ENCODE measurements around the gene MAML2. TPM values are rescaled to one million over a fixed set of nuclear protein-coding genes. Genes with fewer than 3 reads are reported as not detected.

Gene MAML2
- total and polyA plus RNA-seq, 2 of the 8 experiments (the other 6 are each of a cell fraction or from before 2014, with no cell fraction given) = 3.8 to 6.6 TPM

DNA sequence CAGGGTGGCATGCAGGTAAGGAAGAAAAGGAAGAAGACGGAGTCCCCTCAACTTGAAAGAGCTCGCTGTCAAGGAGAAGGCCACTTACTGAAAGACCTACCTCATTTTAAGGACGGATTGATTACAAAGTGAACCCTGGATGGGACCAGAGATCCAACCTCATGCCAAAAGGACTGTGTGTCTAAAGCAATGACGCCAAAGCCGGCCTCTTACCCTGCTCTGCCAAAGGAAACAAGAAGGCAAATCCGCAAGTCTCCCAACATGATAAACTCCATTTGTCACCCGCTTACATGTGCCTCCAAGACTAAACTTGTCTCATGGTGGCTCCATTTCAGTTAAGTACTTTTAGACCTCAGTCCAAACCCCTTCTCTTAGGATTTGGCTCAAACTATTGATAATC lies 270.4 kb downstream of the MAML2 start:
- H3K4me3 ChIP-seq (ENCODE audit: extremely low read depth in 1 of 4, insufficient read depth in 2 of 4, low read depth in 3 of 4, low read length in 4 of 4) = no peak overlapping the region
- H3K23me2 ChIP-seq (ENCODE audit: low read depth, low read length) = no peaks in the 10 kb centered on the region
- no peak for DNase-seq (ENCODE audit: low read depth in 1 of 2, low spot score in 2 of 2)
- no peak overlapping the region for H2BK12ac ChIP-seq (ENCODE audit: low read depth, low read length)
- no peaks in the 10 kb centered on the region for H3K9me3 ChIP-seq (ENCODE audit: insufficient read depth in 2 of 2, low read depth in 1 of 2, low read length in 1 of 2)
- H3K27me3 ChIP-seq (replicated peaks in 1 of 4; ENCODE audit: control insufficient read depth in 3 of 4, extremely low read depth in 1 of 4, insufficient read depth in 3 of 4, low read length in 3 of 4) = no peaks in the 10 kb centered on the region
- ChIA-PET POLR2A (ENCODE audit: partially characterized antibody) (no interaction called here), CTCF (ENCODE audit: partially characterized antibody) (interaction anchor here (0.7 to 2.7 kb wide), 4 partner anchors 12 to 270 kb away, joined by 3 to 22 read pairs (median 4); no protein-coding TSS in a partner anchor)
- no peak overlapping the region for H3K27ac ChIP-seq (ENCODE audit: low read depth, low read length)
- no peak overlapping the region for H3K14ac ChIP-seq (ENCODE audit: insufficient read length)
- no peak overlapping the region for H2BK20ac ChIP-seq (ENCODE audit: low read length)
- H3K56ac ChIP-seq (replicated peaks; ENCODE audit: insufficient read length, low read depth, low read length) = no peak overlapping the region
- no peak overlapping the region for H3K18ac ChIP-seq (ENCODE audit: extremely low read depth, low read length)
- no peaks in the 10 kb centered on the region for H3K79me1 ChIP-seq (ENCODE audit: low read depth, low read length)
- no peak for FAIRE-seq
- H4K5ac ChIP-seq (ENCODE audit: insufficient read length, low read depth, low read length) = no peak overlapping the region
- no peak overlapping the region for H3K4ac ChIP-seq (replicated peaks; ENCODE audit: insufficient read length, low read depth, low read length)
- no peak overlapping the region for H4K91ac ChIP-seq (replicated peaks; ENCODE audit: insufficient read length, low read length)
- H2BK15ac ChIP-seq (ENCODE audit: low read length) = no peak overlapping the region
- no peaks in the 10 kb centered on the region; a peak in 1 of 8 replicates for H3K36me3 ChIP-seq (ENCODE audit: control insufficient read depth in 2 of 4, insufficient read depth in 4 of 4, low read length in 3 of 4)
- H4K20me1 ChIP-seq (replicated peaks in 1 of 2; ENCODE audit: control insufficient read depth in 1 of 2, insufficient read depth in 2 of 2, low read length in 2 of 2) = no peaks in the 10 kb centered on the region
- H2BK120ac ChIP-seq (replicated peaks; ENCODE audit: low read depth, low read length) = no peak overlapping the region
- no peak overlapping the region for H2AK5ac ChIP-seq (ENCODE audit: low read depth, low read length)
- H3K79me2 ChIP-seq (ENCODE audit: control insufficient read depth in 1 of 2, insufficient read depth in 2 of 2, low read length in 2 of 2) = no peaks in the 10 kb centered on the region
- H3K4me2 ChIP-seq (ENCODE audit: insufficient read depth in 1 of 2, low read depth in 2 of 2, low read length in 2 of 2) = no peak overlapping the region
- H2BK5ac ChIP-seq (ENCODE audit: low read depth, low read length) = no peak overlapping the region
- no peak overlapping the region for H3K23ac ChIP-seq (ENCODE audit: insufficient read length)
- WGBS, 2 experiments (ENCODE audit: extremely low coverage in 1 of 2, insufficient coverage in 1 of 2, insufficient read length in 1 of 2, insufficient replicate concordance in 2 of 2, low coverage in 1 of 2, low lambda C conversion rate in 2 of 2, missing lambda C conversion rate in 1 of 2) = 89% methylated on average over 7 of the region's 7 CpGs; no CpG with 5 or more reads in 1 of the 2 experiments
- H2AFZ ChIP-seq (ENCODE audit: low read length) = no peak overlapping the region
- no peak overlapping the region for H4K8ac ChIP-seq (ENCODE audit: extremely low read depth, insufficient read depth, low read length)
- H3K4me1 ChIP-seq (replicated peaks in 1 of 4; ENCODE audit: control insufficient read depth in 3 of 4, insufficient read depth in 4 of 4, low read length in 3 of 4) = no peaks in the 10 kb centered on the region; a peak in 1 of 7 replicates
- no peak overlapping the region for H3K9ac ChIP-seq (replicated peaks in 1 of 4; ENCODE audit: extremely low read depth in 1 of 4, low read depth in 3 of 4, low read length in 3 of 4)
- TF ChIP-seq KDM1A (IDR thresholded peaks at IDR 0.05; ENCODE audit: borderline replicate concordance, low read length) = no peak
- no peak for TF ChIP-seq BCL11A (IDR thresholded peaks at IDR 0.05; ENCODE audit: low read depth in 2 of 2, low read length in 2 of 2)
- no peak for TF ChIP-seq NANOG (IDR thresholded peaks at IDR 0.05; ENCODE audit: insufficient read depth, low read depth, low read length, poor library complexity, severe bottlenecking)
- TF ChIP-seq HDAC2 (IDR thresholded peaks at IDR 0.05; ENCODE audit: borderline replicate concordance in 1 of 2, low read depth in 2 of 2, low read length in 2 of 2) = no peak
- TF ChIP-seq FOSL1 (IDR thresholded peaks at IDR 0.05; ENCODE audit: insufficient read depth, low read depth, low read length) = no peak
- TF ChIP-seq SUZ12 (IDR thresholded peaks at IDR 0.05; ENCODE audit: low read length) = no peak
- TF ChIP-seq RFX5 (IDR thresholded peaks at IDR 0.05; ENCODE audit: borderline replicate concordance, low read depth, low read length) = no peak
- TF ChIP-seq GTF2F1 (IDR thresholded peaks at IDR 0.05; ENCODE audit: borderline replicate concordance, low read depth, low read length) = no peak
- no peak for TF ChIP-seq CEBPB (IDR thresholded peaks at IDR 0.05; ENCODE audit: low read depth, low read length)
- TF ChIP-seq CREB1 (IDR thresholded peaks at IDR 0.05) = no peak
- TF ChIP-seq HDAC6 (IDR thresholded peaks at IDR 0.05; ENCODE audit: low read depth, low read length) = no peak
- no peak for TF ChIP-seq YY1 (IDR thresholded peaks at IDR 0.05; ENCODE audit: low read depth, low read length)
- no peak for TF ChIP-seq EGR1 (IDR thresholded peaks at IDR 0.05; ENCODE audit: borderline replicate concordance, low read depth, low read length)
- TF ChIP-seq, protein P1, sequence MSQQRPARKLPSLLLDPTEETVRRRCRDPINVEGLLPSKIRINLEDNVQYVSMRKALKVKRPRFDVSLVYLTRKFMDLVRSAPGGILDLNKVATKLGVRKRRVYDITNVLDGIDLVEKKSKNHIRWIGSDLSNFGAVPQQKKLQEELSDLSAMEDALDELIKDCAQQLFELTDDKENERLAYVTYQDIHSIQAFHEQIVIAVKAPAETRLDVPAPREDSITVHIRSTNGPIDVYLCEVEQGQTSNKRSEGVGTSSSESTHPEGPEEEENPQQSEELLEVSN (IDR thresholded peaks at IDR 0.05) = no peak
